ENCODE measurements around the gene SLC29A2.

GRCh38 chr11:66419825-66420224 is 48.3 kb upstream of the SLC29A2 start:
- TF ChIP-seq ZNF76 (tag by site-specific recombination; IDR thresholded peaks at IDR 0.05; ENCODE audit: borderline replicate concordance, low read depth), result no peak
- no peak for TF ChIP-seq GLI4 (tag by site-specific recombination; IDR thresholded peaks at IDR 0.05)
- TF ChIP-seq CTCF (tag by site-specific recombination; IDR thresholded peaks at IDR 0.05), result no peak
- no peak for TF ChIP-seq ZNF114 (tag by site-specific recombination; IDR thresholded peaks at IDR 0.05)
- TF ChIP-seq ZNF830 (tag by site-specific recombination; IDR thresholded peaks at IDR 0.05; ENCODE audit: low read depth), result no peak
- TF ChIP-seq MEIS1 (CRISPR knock-in tag; IDR thresholded peaks at IDR 0.05; ENCODE audit: borderline replicate concordance), result no peak
- no peak for TF ChIP-seq YY1 (tag by site-specific recombination; IDR thresholded peaks at IDR 0.05)

Data from HEK293 (cell line).